HEK293T (cell line): ENCODE data around the gene HPCAL1.

Experiments
- CTCF ChIA-PET: fragments of 350-600 bp; formaldehyde crosslinking; extraction: SDS; loops from one replicate; lab custom pipeline; 2021; ENCODE audit warnings: antibody characterized with exemption, inconsistent platforms; lab: Yijun Ruan, JAX
- POLR2A ChIA-PET: fragments of 350-600 bp; formaldehyde crosslinking; extraction: SDS; loops from one replicate; lab custom pipeline; 2020; ENCODE audit warnings: antibody characterized with exemption, inconsistent platforms; lab: Yijun Ruan, JAX
- DNase-seq: peaks from one replicate; pipeline ENCODE4 v3.0.0; 2012; ENCODE audit warnings: mixed read lengths; ENCODE audit errors: extremely low spot score
- ARNT ChIP-seq: fragments of 450-650 bp; IDR thresholded peaks from 2 replicates; pipeline ENCODE4 v1.6.1; 2017; ENCODE audit warnings: mild to moderate bottlenecking
- BHLHE40 ChIP-seq: fragments of 450-650 bp; IDR thresholded peaks from 2 replicates; pipeline ENCODE4 v1.6.1; 2016; ENCODE audit warnings: mild to moderate bottlenecking, moderate library complexity, borderline replicate concordance
- CTBP1 ChIP-seq: fragments of 450-650 bp; IDR thresholded peaks from 2 replicates; pipeline ENCODE4 v1.6.1; 2016; ENCODE audit warnings: borderline replicate concordance
- ELF4 ChIP-seq: fragments of 450-650 bp; IDR thresholded peaks from 2 replicates; pipeline ENCODE4 v1.6.1; 2017; ENCODE audit warnings: antibody characterized with exemption
- FOXA1 ChIP-seq: fragments of 450-650 bp; IDR thresholded peaks from 2 replicates; pipeline ENCODE4 v1.6.1; 2016; ENCODE audit warnings: mild to moderate bottlenecking
- FOXK2 ChIP-seq: fragments of 450-650 bp; IDR thresholded peaks from 2 replicates; pipeline ENCODE4 v1.6.1; 2016; ENCODE audit warnings: mild to moderate bottlenecking
- FOXM1 ChIP-seq: fragments of 450-650 bp; IDR thresholded peaks from 2 replicates; pipeline ENCODE4 v1.6.1; 2017; ENCODE audit warnings: mild to moderate bottlenecking, borderline replicate concordance
- HDGF ChIP-seq: fragments of 450-650 bp; IDR thresholded peaks from 2 replicates; pipeline ENCODE4 v1.6.1; 2017; ENCODE audit warnings: antibody characterized with exemption, borderline replicate concordance
- L3MBTL2 ChIP-seq: fragments of 450-650 bp; conservative IDR thresholded peaks from 2 replicates; pipeline ENCODE4 v1.6.1; 2016; ENCODE audit warnings: mild to moderate bottlenecking
- LEF1 ChIP-seq: fragments of 450-650 bp; IDR thresholded peaks from 2 replicates; pipeline ENCODE4 v1.6.1; 2017; ENCODE audit warnings: mild to moderate bottlenecking, borderline replicate concordance
- NFRKB ChIP-seq: fragments of 450-650 bp; IDR thresholded peaks from 2 replicates; pipeline ENCODE4 v1.6.1; 2016; ENCODE audit warnings: mild to moderate bottlenecking, moderate library complexity
- SP1 ChIP-seq: fragments of 450-650 bp; IDR thresholded peaks from 2 replicates; pipeline ENCODE4 v1.6.1; 2017
- SUZ12 ChIP-seq: fragments of 450-650 bp; IDR thresholded peaks from 2 replicates; pipeline ENCODE4 v1.6.1; 2016; ENCODE audit warnings: mild to moderate bottlenecking
- TARDBP ChIP-seq: fragments of 450-650 bp; IDR thresholded peaks from 2 replicates; pipeline ENCODE4 v1.6.1; 2016
- ZNF384 ChIP-seq: fragments of 450-650 bp; IDR thresholded peaks from 2 replicates; pipeline ENCODE4 v1.6.1; 2016
- TF ChIP-seq, protein P1 (sequence below): fragments of 450-650 bp; IDR thresholded peaks from 2 replicates; pipeline ENCODE4 v1.6.1; 2016

HPCAL1 gene

DNA sequence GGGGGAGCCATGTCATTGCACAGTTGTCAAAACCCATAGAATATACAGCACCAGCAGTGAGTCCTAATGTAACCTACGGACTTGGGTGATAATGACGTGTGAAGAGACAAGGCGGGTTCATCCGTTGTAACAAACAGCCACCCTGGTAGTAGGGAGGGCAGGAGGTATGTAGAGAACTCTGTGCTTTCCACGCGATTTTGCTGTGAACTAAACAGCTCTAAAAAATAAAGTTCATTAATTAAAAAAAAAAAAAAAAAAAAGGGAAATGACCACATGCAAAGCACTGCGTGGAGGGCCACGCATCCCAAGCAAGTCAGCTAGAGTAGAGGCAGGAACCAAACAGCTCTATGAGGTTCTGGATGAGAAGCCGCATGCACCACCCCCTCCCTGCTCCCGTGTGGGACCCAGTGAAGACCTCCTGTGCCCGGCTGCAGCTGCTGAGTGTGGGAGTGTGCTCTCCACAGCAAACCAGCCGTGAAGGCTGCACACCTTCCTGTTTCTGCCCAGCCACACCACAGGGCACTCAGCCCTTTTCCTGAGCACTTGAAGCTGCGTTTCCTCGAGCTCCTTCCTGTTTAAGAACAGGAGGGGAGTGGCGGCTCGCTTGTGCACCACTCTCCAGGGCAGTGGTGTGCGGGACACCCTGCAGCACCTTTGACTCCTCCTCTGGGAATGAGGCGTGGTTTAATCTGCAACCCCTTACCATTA, 79.8 kb downstream of the HPCAL1 start:
- DNase-seq: no peak
- POLR2A ChIA-PET: no interaction called here
- CTCF ChIA-PET: no interaction called here
- TF ChIP-seq FOXA1 (no peak), L3MBTL2 (no peak), HDGF (no peak), NFRKB (no peak), ELF4 (no peak)

GRCh38 chr2:10383960-10384734, 81.4 kb downstream of the HPCAL1 start:
- CTCF ChIA-PET: no interaction called here
- POLR2A ChIA-PET: no interaction called here
- DNase-seq: no peak
- no peak for TF ChIP-seq HDGF

DNA sequence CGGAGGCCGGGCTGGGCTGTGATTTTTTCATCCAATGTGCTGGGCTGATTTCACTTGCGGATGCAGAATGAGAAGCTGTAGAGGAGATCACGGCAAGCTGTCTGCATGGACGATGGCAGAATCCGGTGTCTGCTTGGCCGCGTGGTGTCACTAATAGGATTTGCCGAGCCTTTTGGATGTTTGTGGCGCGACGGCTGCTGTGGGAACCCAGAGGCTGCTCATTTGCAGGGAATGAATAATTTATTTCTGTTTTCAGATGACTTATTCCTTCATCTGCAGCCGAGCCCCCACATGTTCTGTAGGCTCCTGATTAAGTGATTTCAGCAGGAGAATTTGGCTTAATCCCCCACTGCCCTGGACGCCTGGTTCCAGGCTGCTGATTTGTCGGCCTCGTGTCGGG, 82.8 kb downstream of the HPCAL1 start:
- CTCF ChIA-PET: no interaction called here
- POLR2A ChIA-PET: no interaction called here
- TF ChIP-seq ZNF384 (no peak), BHLHE40 (no peak), FOXK2 (no peak), HDGF (no peak), CTBP1 (no peak), FOXA1 (no peak), FOXM1 (no peak), ARNT (no peak), L3MBTL2 (no peak), SP1 (no peak), SUZ12 (no peak), LEF1 (no peak)
- no peak for DNase-seq

DNA sequence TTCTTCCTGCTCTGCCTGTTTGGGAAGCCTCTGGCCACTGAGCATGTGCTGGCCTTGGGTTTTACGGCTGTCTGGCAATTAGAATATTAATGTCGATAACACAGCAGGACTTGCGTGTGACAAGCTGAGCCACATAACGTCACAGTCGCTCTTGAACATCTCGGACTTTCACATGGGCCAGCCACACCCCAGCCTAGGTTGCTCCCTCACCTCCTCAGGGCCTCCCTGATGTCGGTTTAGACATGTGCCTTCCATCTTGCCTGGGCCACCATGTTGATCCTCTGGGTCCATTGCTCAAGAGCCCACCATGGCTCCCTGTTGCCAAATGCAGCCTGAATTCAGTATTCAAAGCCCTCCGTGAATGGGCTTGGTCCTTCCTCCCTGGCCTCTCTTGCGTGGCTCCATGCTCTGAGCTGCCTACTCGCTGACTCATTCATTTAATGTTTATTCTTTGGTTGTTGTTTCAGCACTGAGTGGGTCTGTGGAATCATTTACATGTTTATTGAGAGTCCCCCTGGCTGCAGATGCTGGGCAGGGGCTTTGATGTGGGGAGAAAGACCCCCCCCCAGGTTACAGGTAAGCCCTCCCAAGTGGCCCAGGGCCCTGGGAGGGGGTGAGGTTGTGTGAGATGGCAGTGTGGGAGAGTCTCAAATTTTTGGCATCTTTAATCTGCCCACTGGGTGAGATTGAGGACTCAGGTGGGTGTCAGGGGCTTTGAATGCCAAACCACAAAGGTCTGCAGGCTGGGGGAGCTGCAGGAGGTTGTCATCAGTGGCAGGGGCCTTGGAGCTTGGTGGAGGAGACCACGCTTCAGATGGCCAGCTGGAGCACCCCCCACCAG, 83.4 kb downstream of the HPCAL1 start:
- no peak for DNase-seq
- ChIA-PET POLR2A (no interaction called here), CTCF (no interaction called here)
- TF ChIP-seq ELF4 (no peak), BHLHE40 (no peak), CTBP1 (no peak), TARDBP (no peak), SP1 (no peak), FOXM1 (no peak), L3MBTL2 (no peak), ARNT (no peak), FOXA1 (no peak), ZNF384 (no peak)
- TF ChIP-seq, protein P1, sequence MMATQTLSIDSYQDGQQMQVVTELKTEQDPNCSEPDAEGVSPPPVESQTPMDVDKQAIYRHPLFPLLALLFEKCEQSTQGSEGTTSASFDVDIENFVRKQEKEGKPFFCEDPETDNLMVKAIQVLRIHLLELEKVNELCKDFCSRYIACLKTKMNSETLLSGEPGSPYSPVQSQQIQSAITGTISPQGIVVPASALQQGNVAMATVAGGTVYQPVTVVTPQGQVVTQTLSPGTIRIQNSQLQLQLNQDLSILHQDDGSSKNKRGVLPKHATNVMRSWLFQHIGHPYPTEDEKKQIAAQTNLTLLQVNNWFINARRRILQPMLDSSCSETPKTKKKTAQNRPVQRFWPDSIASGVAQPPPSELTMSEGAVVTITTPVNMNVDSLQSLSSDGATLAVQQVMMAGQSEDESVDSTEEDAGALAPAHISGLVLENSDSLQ: no peak

GRCh38 chr2:10387033-10387432, 84.3 kb downstream of the HPCAL1 start:
- ChIA-PET CTCF (no interaction called here), POLR2A (no interaction called here)
- no peak for DNase-seq
- TF ChIP-seq NFRKB (no peak), ELF4 (no peak), FOXA1 (no peak), CTBP1 (no peak), HDGF (no peak), TARDBP (no peak), SUZ12 (no peak)

- TF ChIP-seq ZNF384: no peak
- no peak for TF ChIP-seq CTBP1
- TF ChIP-seq LEF1: no peak
- no peak for TF ChIP-seq L3MBTL2
- TF ChIP-seq BHLHE40: no peak
- no peak for TF ChIP-seq TARDBP
- no peak for TF ChIP-seq SUZ12
- POLR2A ChIA-PET: no interaction called here
These were observed 86.4 kb downstream of the HPCAL1 start for GRCh38 chr2:10388954-10389560.

GRCh38 chr2:10389573-10389972, 86.9 kb downstream of the HPCAL1 start:
- TF ChIP-seq L3MBTL2: no peak
- TF ChIP-seq LEF1: no peak
- no peak for TF ChIP-seq NFRKB
- no peak for TF ChIP-seq HDGF
- TF ChIP-seq SUZ12: no peak
- TF ChIP-seq ZNF384: no peak
- no peak for TF ChIP-seq ARNT
- TF ChIP-seq BHLHE40: no peak
- no peak for TF ChIP-seq ELF4
- TF ChIP-seq FOXK2: no peak
- TF ChIP-seq SP1: no peak
- TF ChIP-seq CTBP1: no peak
- TF ChIP-seq FOXM1: no peak
- TF ChIP-seq TARDBP: no peak
- TF ChIP-seq, protein P1: no peak
- TF ChIP-seq FOXA1: no peak
- ChIA-PET CTCF (interaction anchor here (0.8 kb wide), 1 partner anchor 19 kb away, joined by 3 read pairs; no protein-coding TSS in a partner anchor), POLR2A (no interaction called here)
- no peak for DNase-seq

More at GRCh38 chr2:10388954-10389560, 86.4 kb downstream of the HPCAL1 start:
- CTCF ChIA-PET: no interaction called here
- no peak for DNase-seq
